Erythroblast (primary cell): ENCODE data around the gene ALG14.
"Not testable (repeated sequence)": the region's sequence is repeated elsewhere in the genome, so short reads cannot be mapped to it uniquely, and the experiment has no call there.

Source experiments
- DNase-seq, 2 experiments: peaks; one replicate each; lab custom pipeline; 2025; lab: John Stamatoyannopoulos, UW
- GATA1 ChIP-seq: IDR thresholded peaks from 2 replicates; pipeline ENCODE4 v1.6.1; 2011; ENCODE audit warnings: low read depth, mild to moderate bottlenecking, control low read depth, low read length, moderate library complexity
- POLR2A ChIP-seq: IDR thresholded peaks from 2 replicates; pipeline ENCODE4 v1.6.1; 2011; ENCODE audit warnings: mild to moderate bottlenecking, low read length

The ALG14 gene

GRCh38 chr1:94947437-94947836 is 125.3 kb downstream of the ALG14 start:
- DNase-seq, result no peak
- TF ChIP-seq GATA1 (no peak), POLR2A (no peak)

GRCh38 chr1:94946886-94947285 is 125.9 kb downstream of the ALG14 start:
- DNase-seq, result no peak

DNA sequence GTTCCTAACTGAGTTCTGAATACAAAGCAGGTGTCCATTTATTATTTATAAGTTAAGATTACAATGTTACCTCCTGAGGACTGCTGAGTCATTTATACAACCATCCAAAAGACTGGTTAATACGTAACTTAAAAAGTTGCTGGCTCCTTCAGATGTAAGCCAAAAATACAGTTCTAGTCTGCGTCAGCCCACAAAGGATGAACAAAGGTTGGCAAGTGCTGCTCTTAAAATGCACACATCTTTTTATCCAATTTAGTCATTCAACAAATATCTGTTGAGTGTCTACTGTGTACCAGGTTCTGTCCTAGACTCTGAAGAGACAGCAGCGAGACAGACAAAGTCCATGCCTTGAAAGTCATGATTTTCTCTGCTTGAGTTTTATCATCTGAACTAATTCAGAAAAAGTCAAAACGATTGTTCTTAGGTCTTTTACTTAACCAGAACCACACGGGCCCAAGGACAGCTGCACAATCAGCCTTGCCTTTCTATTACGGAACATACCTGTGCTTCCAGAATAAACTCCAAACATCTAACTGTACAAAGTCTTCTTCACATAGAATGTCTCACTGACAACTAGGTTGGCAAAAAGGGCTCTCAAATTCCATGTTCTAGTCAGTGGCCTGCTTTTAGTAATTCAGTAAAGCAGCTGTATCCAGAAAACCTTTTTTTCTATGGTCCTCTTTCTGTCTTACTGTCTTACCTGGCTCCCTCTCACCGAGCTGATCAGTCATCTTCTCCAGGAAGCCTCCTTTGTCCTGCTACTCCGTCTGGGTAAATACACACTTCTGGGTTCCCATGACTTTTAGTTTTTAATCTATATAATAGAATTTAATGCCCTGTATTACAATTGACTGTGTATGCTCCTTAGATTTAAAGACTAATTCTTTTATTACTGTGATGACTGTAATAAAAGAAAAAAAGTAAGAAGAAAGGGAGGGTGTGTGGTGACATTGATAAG is 130.3 kb downstream of the ALG14 start:
- DNase-seq, result no peak
- no peak for TF ChIP-seq POLR2A
- no peak for TF ChIP-seq GATA1

More at GRCh38 chr1:94946886-94947285, 125.9 kb downstream of the ALG14 start:
- TF ChIP-seq GATA1 (no peak), POLR2A (no peak)

- DNase-seq, result not testable (repeated sequence)
Observed at GRCh38 chr1:94941480-94941879, 131.3 kb downstream of the ALG14 start.

DNA sequence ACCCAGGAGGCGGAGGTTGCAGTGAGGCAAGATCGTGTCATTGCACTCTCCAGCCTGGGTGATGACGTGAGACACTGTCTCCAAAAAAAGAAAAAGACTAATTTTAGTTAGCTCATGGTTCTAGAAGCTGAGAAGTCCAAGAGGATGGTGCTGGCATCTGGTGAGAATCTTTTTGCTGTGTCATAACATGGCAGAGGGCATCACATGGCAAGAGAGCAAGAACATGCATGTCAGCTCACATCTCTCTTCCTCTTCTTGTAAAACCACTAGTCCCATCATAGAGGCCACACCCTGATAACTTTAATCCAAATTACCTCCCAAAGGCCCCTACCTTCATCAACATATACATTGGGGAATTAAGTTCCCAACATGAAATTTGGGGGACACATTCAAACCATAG is 132.0 kb downstream of the ALG14 start:
- TF ChIP-seq POLR2A (no peak), GATA1 (no peak)
- DNase-seq, result no peak

DNA sequence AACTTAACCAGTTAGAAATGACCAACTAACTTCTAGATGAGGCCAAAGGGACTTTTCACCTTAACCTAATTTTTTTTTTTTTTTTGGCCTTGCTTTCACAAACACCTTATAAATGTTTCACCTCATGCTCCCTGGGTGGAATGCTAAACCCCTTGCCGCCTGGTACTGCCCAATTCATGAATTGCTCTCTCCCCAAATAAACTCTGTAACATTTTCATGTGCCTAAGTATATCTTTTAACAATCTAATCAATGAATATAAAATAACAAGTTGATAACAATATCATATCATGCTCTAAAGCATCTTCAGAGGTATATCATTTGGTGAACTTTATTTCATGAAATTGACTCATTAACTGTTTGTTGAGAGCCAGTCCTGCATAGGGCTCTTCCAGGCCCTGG is 134.9 kb downstream of the ALG14 start:
- TF ChIP-seq GATA1 (no peak), POLR2A (no peak)
- DNase-seq, result no peak

DNA sequence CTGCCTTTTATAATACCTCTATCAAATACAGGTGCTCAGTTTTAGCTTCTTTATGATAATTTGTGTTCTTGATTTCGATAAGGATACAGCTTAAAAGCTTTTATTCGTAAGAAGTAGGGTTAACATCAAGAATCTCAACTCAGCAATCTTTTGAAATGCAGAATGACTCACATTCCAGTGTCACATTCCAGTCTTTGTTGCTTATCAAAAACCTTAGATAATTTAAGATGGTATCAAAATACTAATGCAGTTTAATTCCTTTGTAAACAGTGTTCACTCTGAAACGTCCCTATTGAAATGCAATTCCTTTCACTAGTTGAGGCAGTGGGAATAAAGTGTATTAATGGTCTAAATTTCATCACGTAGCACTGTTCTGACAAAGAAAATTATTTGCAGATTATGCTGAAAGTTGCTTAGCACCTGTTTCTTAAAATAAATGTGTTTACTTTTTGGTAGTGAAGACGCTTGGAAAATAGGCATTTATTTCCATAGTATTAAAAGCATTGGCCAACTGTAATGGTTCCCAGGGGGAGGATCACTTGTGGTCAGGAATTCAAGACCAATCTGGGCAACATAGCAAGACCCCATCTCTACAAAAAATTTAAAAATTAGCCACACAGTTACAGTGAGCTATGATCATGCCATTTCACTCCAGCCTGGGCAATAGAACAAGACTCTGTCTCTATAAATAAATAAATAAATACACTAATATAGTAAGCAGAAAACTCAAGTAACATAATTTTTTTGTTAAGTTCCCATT is 135.7 kb downstream of the ALG14 start:
- no peak for DNase-seq
- TF ChIP-seq GATA1, result no peak
- no peak for TF ChIP-seq POLR2A

DNA sequence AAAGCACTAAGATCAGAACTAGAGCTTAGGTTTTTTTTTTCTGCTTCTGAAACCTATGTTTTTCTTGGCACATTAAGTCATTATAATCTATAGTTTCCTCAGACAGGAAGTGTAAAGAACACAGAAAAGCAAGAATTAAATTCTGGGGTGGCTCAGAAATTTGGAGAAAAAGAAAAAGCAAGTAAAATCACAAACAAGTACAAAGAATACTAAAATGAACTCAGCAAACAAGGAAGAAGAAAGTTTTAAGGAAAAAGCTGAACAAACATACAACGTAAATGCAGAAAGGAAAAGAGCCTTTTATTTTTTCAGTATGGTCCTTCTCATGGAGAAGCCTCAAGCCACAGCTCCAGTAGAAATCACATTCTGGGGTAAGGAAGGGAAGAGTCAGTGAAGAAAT is 137.3 kb downstream of the ALG14 start:
- TF ChIP-seq GATA1 (no peak), POLR2A (no peak)
- no peak for DNase-seq

DNA sequence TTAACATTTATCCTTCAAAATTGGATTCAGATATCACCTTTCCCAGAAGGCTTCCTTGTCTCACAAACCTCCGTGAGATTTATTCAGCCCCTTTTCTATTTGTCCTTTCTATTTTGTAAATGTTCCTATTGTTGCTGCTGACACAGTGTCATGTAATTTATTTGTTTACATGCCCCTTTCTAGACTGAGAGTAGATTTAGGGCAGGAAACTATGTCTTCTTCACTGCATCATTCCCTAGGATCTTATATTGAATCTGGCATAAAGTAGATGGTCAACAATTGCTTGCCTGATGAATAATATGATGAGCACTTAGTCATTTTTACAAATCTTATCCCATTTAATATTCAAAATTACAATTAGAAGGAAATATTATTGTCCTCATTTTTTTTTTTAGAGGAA is 137.7 kb downstream of the ALG14 start:
- DNase-seq, result no peak
- TF ChIP-seq POLR2A (no peak), GATA1 (no peak)

DNA sequence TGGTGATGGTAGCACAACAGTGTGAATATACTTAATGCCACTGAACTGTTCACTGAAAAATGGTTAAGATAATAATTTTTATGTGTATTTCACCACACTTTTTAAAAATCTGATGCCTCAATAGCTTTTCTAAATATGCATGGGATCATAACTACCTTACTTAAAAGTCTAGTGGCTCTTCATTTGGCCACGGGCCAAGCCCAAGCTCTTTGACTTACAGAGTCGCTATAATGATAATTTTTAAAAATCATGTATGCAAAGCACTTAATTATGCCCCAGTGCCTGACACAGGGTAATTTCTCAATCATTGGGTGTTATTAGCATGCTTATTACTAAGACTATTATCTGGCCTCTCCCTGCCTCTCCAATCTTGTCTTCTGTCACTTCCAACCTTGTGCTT is 138.2 kb downstream of the ALG14 start:
- no peak for DNase-seq
- no peak for TF ChIP-seq GATA1
- TF ChIP-seq POLR2A, result no peak

DNA sequence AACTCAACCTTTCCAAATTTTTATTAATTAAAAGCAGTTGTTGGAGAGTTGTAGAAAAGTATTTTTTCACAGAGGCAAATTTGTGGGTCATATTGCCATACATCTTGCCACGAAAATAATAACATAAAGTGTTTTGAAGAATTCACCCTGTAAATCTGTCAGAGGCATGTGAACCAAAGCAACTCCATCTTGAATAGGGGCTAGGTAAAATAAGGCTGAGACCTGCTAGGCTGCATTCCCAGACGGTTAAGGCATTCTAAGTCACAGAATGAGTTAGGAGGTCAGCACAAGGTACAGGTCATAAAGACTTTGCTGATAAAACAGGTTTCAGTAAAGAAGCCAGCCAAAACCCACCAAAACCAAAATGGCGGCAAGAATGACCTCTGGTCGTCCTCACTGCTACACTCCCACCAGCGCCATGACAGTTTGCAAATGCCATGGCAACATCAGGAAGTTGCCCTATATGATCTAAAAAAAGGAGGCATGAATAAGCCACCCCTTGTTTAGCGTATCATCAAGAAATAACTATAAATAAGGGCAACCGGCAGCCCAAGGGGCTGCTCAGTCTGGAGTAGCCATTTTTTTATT is 141.4 kb downstream of the ALG14 start:
- no peak for DNase-seq

DNA sequence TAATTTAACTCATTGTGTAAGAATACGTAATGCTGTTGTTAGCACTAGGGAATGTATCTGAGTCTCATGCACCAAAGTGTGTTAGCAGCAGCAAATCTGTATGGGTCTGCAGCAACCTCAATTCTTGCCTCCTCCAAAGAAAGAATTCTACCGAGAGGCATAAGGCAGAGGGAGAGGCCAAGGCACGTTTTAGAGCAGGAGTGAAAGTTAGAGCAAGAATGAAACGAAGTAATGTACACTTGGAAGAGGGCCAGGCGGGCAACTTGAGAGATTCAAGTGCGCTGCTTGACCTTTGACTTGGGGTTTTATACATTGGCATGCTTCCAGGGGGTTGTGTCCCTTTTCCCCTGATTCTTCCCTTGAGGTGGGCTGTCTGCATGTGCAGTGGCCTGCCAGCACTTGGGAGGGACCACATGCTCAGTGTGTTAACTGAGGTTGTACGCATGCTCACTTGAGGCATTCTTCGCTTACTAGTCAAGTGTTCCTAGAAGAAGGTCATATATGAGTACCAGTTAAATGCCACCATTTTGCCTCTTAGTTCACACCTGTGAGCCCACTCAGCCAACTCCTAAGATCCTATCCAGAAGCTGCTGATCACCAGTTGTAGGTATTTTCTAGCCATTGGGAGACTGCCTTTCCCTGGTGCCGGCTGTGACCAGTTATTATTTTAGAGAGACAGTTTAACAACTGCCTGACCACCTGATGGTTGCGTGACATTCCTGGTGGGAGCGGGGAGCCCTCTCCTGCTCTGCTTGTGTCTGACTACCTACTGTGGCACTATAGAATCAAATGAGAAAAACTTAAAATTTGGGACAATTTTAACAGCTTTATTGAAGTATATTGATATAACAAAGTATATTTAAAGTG is 143.2 kb downstream of the ALG14 start:
- TF ChIP-seq GATA1 (no peak), POLR2A (no peak)
- DNase-seq, result no peak

More for the DNA sequence above, 141.4 kb downstream of the ALG14 start:
- TF ChIP-seq GATA1, result no peak
- no peak for TF ChIP-seq POLR2A

DNA sequence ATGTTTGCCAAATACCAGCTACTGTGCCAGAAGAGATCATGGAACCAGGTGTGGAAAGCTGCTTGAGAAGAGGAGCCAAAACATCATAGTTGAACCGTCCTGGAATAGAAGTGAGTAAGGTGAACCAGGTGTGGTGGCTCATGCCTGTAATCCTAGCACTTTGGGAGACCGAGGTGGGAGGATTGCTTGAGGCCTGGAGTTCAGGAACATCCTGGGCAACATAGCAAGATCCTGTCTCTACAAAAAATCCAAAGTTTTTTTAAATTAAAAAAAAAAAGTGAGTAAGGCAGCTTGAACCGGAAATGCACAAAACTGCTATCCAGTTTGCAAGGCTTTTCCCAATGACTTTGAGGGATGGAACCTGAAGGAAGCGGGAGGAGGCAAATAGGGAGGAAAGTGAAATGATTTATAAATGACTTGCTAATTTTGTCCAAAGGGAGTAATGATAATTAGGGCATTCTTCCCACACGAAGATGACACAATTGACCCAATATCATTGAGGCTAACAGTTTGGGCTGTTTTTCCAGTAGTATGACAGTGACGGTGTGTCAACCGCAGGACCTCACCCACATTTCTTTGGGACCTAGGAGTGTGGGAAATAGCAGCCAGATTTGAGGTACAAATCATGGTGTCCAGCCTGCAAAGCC is 144.3 kb downstream of the ALG14 start:
- TF ChIP-seq POLR2A (no peak), GATA1 (no peak)
- no peak for DNase-seq
